Pons (tissue), 1 donor: ENCODE results near the gene MED8.
"Not testable (repeated sequence)": the region's sequence is repeated elsewhere in the genome, so short reads cannot be mapped to it uniquely, and the experiment has no call there.

Source experiments
- DNase-seq: peaks from one replicate; pipeline ENCODE4 v3.0.0-alpha.2; 2016; ENCODE audit warnings: low spot score

The MED8 gene

DNA sequence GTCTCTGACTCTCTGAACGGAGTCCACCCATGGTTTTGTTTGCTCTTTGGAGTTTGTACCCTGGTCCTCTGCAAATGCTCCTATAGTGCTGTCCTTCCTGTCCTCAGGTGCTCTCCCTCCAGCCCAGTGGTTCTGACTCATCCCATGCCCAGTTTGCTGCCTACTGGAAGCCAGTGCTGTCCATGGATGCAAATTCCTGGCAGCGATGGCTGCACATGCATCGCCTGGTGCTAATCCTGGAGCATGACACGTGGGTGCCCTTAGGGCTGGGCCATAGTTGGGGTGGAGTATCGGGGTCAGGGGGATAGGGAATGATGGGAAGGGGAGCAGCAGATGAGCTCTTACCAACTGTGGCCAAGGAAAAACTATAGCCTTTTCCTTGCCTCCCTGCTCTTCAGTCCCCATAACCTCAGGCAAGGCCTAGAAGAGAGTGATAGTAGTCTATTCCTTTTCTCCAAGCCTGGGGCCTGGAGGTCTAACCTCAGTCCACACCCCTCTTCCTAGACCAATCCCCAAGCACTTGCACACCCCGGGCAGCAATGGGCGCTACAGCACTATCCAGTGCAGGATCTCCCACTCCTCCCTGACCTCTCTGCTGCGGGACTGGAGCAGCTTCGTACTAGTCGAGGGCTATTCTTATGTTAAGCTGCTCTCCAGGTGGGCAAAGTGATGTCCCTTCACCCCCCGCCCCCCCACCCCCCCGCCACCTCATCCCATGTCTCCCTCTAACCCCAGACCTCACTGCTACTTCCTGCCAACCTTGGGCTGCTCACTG lies 32.6 kb upstream of the MED8 start:
- DNase-seq: no peak

GRCh38 chr1:43421396-43421795 lies 31.8 kb upstream of the MED8 start:
- no peak for DNase-seq

DNA sequence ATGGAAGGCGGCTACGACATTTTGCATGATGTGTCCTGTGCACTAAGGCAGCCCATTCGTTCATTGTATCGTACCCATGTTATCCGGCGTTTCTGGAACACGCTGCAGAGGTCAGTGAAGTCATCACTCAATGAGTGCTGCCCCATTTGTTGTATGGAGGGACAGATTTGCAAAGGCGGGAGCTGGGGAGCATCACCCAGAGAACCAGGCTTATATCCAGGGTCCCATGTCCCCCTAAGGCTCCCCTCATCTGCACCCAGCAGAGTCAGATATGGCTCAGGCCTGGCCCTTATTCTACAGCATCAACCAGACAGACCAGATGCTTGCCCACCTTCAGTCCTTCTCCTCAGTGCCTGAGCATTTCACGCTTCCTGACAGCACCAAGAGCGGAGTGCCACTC lies 31.3 kb upstream of the MED8 start:
- DNase-seq: no peak

DNA sequence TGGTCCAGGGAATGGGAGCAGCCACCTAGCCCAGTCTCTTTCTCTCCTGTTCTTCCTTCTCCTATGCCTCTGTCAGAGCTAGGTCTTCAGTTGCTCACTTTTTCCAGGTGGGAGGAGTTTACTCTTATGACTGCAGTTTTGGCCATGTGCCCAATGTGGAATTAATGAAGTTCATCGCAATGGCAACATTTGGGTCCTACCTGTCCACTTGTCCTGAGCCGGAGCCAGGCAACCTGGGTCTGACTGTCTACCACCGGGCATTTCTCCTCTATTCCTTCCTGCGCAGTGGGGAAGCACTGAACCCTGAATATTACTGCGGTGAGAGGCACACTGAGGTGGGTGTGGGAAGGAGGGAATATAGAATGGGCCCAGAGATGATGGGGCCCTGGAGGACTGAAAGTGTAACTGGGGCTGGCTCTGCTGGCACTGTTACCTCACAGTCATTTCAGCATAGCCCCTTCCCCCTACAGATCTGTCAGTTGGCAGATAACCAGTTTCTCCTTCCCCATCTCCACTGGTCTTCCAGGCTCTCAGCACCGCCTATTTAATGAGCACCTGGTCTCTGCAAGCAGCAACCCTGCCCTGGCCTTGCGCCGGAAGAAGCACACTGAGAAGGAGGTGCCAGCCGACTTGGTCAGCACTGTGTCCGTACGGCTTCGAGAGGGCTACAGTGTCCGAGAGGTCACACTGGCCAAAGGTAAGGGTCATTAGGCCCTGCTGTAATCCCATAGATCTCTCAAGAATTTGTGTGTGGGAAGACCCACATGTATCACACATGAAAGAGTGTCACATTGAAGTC lies 30.2 kb upstream of the MED8 start:
- no peak for DNase-seq

DNA sequence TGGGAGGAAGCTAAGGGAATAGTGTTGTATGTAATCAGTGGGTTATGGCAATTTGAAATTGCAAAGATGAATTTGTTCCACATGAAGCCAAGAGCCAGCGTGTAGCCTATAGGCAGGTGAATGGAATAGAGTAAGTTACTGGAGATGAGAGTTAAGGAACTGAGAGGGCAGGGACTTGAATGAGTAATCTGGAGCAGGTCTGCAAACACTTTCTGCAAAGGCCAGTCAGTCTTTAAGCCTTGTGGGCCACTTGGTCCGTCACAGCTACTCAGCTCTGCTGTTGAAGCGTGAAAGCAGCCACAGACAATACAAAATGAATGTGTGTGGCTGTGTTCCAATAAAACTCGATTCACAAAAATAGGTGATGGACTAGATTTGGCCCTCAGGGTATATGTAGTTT lies 29.3 kb upstream of the MED8 start:
- DNase-seq: no peak

DNA sequence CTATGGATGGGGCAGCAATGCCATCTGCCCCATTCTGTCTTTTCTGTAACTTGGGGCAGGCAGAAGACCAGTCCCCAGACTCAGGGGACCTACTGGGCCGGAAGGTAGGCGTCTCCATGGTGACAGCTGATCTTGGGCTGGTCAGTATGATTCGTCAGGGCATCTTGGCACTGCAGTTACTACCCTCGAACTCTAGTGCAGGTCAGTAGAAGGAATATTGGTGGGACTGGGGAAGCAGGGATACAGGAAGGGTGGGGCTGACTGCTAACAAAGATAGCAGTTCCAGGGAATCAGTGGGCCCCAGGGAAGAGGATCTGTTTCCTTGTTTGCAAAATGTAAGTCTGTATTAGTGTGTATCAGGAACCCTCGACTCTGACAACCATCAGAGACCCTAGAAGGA lies 26.3 kb upstream of the MED8 start:
- DNase-seq: no peak

DNA sequence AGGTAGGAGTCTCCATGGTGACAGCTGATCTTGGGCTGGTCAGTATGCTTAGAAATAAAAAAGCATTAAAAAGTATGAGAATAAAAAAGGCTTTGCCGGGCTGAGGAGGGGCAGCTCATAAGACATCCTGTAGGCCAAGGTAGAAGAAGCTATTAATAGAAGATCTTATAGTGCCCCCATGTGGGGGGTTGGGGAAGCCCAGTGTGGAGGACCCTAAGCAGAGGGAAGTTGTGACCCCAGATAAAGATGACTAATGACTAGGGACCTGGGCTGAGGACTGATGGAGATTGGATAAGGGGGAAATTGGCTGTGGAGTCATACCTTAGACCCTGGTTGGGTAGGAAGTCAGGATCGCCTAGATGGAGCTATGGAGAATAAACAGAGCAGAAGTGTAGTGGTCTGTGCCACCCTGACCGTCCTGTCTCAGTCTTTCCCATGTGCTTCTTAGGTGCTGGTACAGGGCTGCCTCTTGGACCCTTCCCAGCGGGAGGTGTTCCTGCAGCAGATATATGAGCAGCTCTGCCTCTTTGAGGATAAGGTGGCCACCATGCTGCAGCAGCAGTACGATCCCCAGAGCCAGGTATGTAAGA lies 25.1 kb upstream of the MED8 start:
- DNase-seq: peak; percentile 58

GRCh38 chr1:43413426-43413825 lies 23.8 kb upstream of the MED8 start:
- not testable (repeated sequence) for DNase-seq

- DNase-seq: no peak
Measured at GRCh38 chr1:43410571-43410970, 21.0 kb upstream of the MED8 start.

GRCh38 chr1:43405876-43406234 lies 16.3 kb upstream of the MED8 start:
- DNase-seq: no peak

DNA sequence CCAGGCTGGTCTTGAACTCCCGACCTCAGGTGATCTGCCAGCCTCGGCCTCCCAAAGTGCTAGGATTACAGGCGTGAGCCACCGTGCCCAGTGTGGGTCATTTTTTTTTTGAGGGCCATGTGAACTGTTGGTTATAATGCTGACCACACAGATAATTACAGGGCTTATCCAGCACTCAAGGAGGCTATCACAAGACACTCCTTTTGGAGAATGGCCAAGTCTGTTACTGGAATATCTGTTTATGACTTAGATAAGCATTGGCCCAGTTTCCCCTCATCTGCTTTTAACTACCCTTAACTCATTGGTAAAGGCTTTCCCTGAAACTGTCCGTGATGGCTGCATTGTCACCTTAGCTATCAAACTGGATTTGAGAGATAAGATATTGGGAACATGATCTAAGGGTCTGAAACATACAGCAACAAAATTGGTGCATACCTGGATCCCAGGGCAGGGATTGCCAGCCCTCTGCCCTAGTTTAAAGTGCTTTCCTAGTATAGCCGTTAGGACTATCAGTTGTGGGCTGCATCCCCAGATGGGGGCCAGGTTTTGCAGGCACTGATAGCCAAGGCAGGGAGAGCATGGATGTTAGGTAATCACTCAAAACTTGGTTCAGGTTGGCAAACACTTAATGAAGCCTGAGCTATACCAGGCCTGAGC lies 15.7 kb upstream of the MED8 start:
- no peak for DNase-seq

- DNase-seq: no peak
Measured at GRCh38 chr1:43404353-43404752, 14.8 kb upstream of the MED8 start.

DNA sequence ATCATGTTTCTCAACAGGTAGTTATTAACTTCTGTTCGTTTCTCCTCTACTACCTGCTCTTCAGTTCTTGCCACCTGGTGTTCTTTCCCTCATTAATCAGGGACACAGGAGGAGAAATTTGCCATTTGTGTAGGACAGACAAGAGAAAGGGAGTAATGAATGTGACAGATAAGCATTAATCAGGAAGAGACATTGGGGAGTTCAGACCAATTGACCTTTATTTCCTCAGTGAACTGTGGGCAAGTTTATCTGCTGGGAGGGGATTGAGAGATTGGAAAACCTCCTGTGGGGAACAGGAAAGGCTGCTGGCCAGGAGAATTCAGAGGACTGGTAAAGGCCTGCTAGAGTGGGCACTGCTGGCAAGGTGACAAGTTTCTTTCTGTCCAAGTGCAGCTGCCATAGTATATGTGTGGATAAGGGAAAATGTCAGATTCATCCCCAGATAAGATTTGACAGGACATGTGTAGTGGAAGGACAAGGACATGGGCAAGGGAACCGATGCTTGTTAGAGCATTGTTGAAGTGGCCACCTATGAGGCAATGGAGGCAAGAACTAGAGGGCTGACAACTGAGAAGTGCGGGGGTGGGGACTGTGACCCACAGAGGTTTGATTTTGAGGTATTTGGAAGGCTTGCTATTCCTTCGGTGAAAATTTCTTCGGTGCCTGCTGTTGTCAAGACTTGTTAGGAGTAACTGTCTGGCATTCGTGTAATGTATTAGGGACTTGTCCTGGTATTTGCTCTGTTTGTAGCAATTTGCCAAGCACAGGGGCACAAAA lies 12.7 kb upstream of the MED8 start:
- no peak for DNase-seq

- not testable (repeated sequence) for DNase-seq
Measured at GRCh38 chr1:43400441-43400840, 10.8 kb upstream of the MED8 start.

DNA sequence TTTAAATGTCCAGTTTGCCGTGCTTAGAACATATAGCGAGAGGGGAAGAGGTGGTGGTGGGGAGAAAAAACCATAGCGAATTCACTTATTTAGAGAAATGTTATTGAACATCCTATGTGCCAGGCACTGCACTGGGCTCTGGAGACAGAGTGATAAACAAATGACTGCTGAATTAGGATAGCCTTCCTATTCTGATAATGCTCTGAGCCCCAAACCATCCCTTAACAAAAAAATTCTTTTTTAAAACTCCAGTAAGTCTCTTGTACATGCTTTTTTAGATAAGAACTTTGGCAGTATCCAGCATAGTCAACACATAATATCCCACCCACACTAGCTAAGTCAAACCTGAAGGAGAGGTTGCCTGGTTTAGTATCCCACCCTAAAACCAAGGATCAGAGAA lies 8.6 kb upstream of the MED8 start:
- DNase-seq: no peak

GRCh38 chr1:43396059-43396458 lies 6.5 kb upstream of the MED8 start:
- DNase-seq: no peak

- DNase-seq: no peak
Measured at GRCh38 chr1:43395523-43395922, 5.9 kb upstream of the MED8 start.

DNA sequence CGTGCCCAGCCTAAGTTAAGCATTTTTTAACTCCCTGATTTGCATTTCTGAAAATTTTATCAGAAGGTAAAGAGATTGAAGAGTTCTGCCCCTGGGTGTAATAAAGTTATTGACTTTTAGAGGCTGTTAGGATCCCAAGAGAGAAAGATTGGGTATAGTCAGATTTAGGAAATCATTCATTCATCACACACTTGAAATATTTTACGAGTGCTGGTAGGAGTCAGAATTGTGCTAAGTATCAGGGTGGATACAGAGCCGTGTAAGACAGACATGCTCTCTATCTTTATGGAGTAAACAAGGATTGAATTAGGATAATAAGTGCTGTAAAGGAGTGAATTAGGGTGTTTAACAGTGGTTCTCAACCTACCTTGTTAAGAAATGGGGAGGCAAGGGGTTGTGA lies 3.1 kb upstream of the MED8 start:
- no peak for DNase-seq

- DNase-seq: no peak
Measured at GRCh38 chr1:43388613-43389012, 987 bp downstream of the MED8 start.

- DNase-seq: no peak
Measured at GRCh38 chr1:43387976-43388599, 1.5 kb downstream of the MED8 start.

DNA sequence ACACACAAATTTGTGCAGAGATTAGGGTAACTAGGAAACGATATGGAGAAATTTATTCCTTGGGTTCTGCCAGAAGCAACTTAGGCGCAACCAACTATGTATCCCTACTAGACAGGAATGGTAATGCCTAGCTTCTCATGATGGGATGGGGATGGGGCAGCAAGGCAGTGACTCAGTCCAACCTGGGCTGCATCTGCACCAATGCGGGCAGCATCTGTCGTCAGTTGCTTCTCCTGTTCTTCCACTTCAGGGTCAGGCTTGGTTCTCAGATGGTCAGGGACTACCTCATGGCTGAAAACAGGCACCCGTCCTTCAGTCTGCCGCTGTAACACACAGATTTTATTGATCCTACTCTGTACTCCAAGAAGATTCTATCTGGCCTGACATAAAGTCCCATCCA lies 2.9 kb downstream of the MED8 start:
- DNase-seq: no peak
